ENCODE results near the gene CMTM1.

DNA sequence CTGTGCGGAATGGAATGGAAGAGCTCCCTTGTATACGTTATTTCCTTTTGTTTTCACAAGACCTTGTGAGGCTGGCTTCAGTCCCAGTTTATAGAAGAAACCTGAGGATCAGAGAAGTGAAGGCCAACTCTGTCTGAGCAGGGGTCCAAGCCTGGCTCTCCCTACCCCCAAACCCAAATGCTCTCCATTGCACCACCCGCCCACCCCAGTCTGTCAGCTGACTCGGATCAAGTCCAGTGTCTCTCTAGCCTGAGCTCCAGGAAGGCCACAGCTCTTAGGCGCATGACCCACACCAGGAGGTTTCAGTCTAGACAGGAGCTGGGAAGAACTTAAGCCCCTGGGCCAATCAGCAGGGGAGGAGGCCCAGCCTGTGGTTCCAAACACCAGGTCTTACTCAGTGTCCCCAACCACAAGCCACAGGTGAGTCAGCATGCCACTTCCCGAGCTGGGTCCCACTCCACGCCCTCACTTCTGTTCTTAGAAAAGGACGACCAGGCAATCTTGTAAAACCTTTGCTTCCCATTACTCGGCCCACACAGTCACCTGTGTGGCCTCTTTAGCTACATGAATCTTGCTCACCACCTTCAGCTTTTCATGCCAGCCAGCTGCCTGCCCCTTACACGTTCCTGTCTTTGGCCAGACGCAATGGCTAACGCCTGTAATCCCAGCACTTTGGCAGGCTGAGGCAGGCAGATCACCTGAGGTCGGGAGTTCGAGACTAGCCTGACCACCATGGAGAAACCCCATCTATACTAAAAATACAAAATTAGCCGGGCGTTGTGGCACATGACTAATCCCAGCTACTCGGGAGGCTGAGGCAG is 44.1 kb upstream of the CMTM1 start:
- TF ChIP-seq GATA2 (IDR thresholded peaks at IDR 0.05; ENCODE audit: low read depth, low read length) (no peak), GATA3 (IDR thresholded peaks at IDR 0.05; ENCODE audit: low read depth, low read length) (no peak)
